MM.1S (cell line): ENCODE data around the gene TOMM6.

Experiments used
- CTCF ChIP-seq: fragments of 300-600 bp; sonication (generic); IDR thresholded peaks from 2 replicates; pipeline ENCODE4 v1.5.1; 2016; ENCODE audit warnings: antibody characterized with exemption, low read length, mixed read lengths
- EZH2 ChIP-seq: fragments of 300-600 bp; sonication (generic); optimal IDR thresholded peaks from 2 replicates; pipeline ENCODE3; 2017; ENCODE audit warnings: low read depth, mild to moderate bottlenecking, antibody characterized with exemption, low read length, mixed read lengths
- EZH2phosphoT487 ChIP-seq: fragments of 300-600 bp; sonication (generic); IDR thresholded peaks from 2 replicates; pipeline ENCODE4 v1.6.1; 2018; ENCODE audit warnings: antibody characterized with exemption, low read length

- TF ChIP-seq CTCF (no peak), EZH2phosphoT487 (no peak), EZH2 (no peak)
Measured at GRCh38 chr6:41759905-41760579, 27.5 kb upstream of the TOMM6 start.
